CD14-positive monocyte (primary cell): ENCODE measurements around the gene PPP3CA. TPM values are rescaled to one million over a fixed set of nuclear protein-coding genes. Genes with fewer than 3 reads are reported as not detected.

Experiments
- DNase-seq, 3 donors: peaks; one replicate each; pipeline ENCODE4 v3.0.0-alpha.2; 2011 to 2022
- H2AFZ ChIP-seq: 2 replicates; pipeline ENCODE4 v1.6.0; 2012; ENCODE audit warnings: mild to moderate bottlenecking, low read depth, low read length, inconsistent platforms; ENCODE audit not compliant: insufficient read depth, poor library complexity, severe bottlenecking
- H3K27ac ChIP-seq, 2 donors: 1 replicate in 1 of 2; 2 replicates in 1 of 2; pipeline ENCODE4 v1.5.1; 2012 to 2013; ENCODE audit warnings: low read length in 2 of 2, control low read depth in 1 of 2, inconsistent platforms in 1 of 2, low read depth in 1 of 2, mild to moderate bottlenecking in 1 of 2
- H3K27me3 ChIP-seq, 2 donors: one replicate each; pipeline versions ENCODE4 v1.6.0 to v1.6.1; 2011 to 2013; ENCODE audit warnings: low read length in 2 of 2; ENCODE audit not compliant: control insufficient read depth in 2 of 2, insufficient read depth in 2 of 2
- H3K36me3 ChIP-seq, 2 donors: replicated peaks in 1 of 2; 1 replicate in 1 of 2; 2 replicates in 1 of 2; pipeline versions ENCODE4 v1.5.1 to v1.6.1; 2012 to 2013; ENCODE audit warnings: low read length in 2 of 2, control low read depth in 1 of 2, inconsistent platforms in 1 of 2, mild to moderate bottlenecking in 1 of 2; ENCODE audit not compliant: insufficient read depth in 2 of 2, control insufficient read depth in 1 of 2
- H3K4me1 ChIP-seq, 2 donors: 1 replicate in 1 of 2; 2 replicates in 1 of 2; pipeline versions ENCODE4 v1.5.1 to v1.6.1; 2012 to 2013; ENCODE audit warnings: low read length in 2 of 2, control low read depth in 1 of 2, inconsistent platforms in 1 of 2, mild to moderate bottlenecking in 1 of 2, moderate library complexity in 1 of 2; ENCODE audit not compliant: insufficient read depth in 2 of 2, control insufficient read depth in 1 of 2
- H3K4me2 ChIP-seq: replicated peaks from 2 replicates; pipeline ENCODE3; 2012; ENCODE audit warnings: low read length, moderate library complexity, mild to moderate bottlenecking; ENCODE audit not compliant: poor library complexity, severe bottlenecking; ENCODE audit errors: extremely low read depth
- H3K4me3 ChIP-seq, 3 experiments: fragments of 200-600 bp in 1 of 3; sonication (generic) in 1 of 3; replicated peaks in 1 of 3; 1 replicate in 2 of 3; 2 replicates in 1 of 3; pipeline ENCODE4 v1.5.1; 2011 to 2013; ENCODE audit warnings: low read length in 3 of 3, mild to moderate bottlenecking in 3 of 3, control low read depth in 2 of 3, low read depth in 2 of 3, inconsistent platforms in 1 of 3, moderate library complexity in 1 of 3
- H3K79me2 ChIP-seq: 2 replicates; pipeline ENCODE4 v1.6.0; 2012; ENCODE audit warnings: mild to moderate bottlenecking, control low read depth, inconsistent platforms, low read length, moderate library complexity; ENCODE audit not compliant: insufficient read depth
- H3K9ac ChIP-seq: 2 replicates; pipeline ENCODE4 v1.6.0; 2017; ENCODE audit warnings: low read length, mild to moderate bottlenecking; ENCODE audit not compliant: insufficient read depth, poor library complexity, severe bottlenecking
- H3K9me3 ChIP-seq, 2 donors: replicated peaks in 1 of 2; 1 replicate in 1 of 2; 2 replicates in 1 of 2; pipeline versions ENCODE4 v1.5.1 to v1.6.1; 2012 to 2013; ENCODE audit warnings: low read length in 2 of 2, control low read depth in 1 of 2; ENCODE audit not compliant: control insufficient read depth in 1 of 2, insufficient read depth in 1 of 2
- H4K20me1 ChIP-seq: 2 replicates; pipeline ENCODE4 v1.6.0; 2012; ENCODE audit warnings: mild to moderate bottlenecking, low read length, control low read depth, moderate library complexity; ENCODE audit not compliant: insufficient read depth
- H3K27ac Mint-ChIP-seq, 7 donors: one replicate each; pipeline ENCODE4 v1.8.0; 2020; ENCODE audit warnings: mild to moderate bottlenecking in 7 of 7, mixed read lengths in 7 of 7, moderate library complexity in 6 of 7, inconsistent platforms in 2 of 7
- H3K27me3 Mint-ChIP-seq, 3 donors: one replicate each; pipeline ENCODE4 v1.8.0; 2021 to 2022; ENCODE audit warnings: low read depth in 3 of 3, mild to moderate bottlenecking in 3 of 3, mixed read lengths in 3 of 3, moderate library complexity in 3 of 3, inconsistent platforms in 1 of 3
- H3K36me3 Mint-ChIP-seq, 2 donors: one replicate each; pipeline ENCODE4 v1.8.0; 2020; ENCODE audit warnings: mixed read lengths in 2 of 2, inconsistent platforms in 1 of 2, mild to moderate bottlenecking in 1 of 2
- H3K4me1 Mint-ChIP-seq: one replicate; pipeline ENCODE4 v1.8.0; 2020; ENCODE audit warnings: mild to moderate bottlenecking, mixed read lengths
- H3K4me3 Mint-ChIP-seq, 2 donors: one replicate each; pipeline ENCODE4 v1.8.0; 2020; ENCODE audit warnings: mild to moderate bottlenecking in 2 of 2, mixed read lengths in 2 of 2, moderate library complexity in 1 of 2
- H3K9me3 Mint-ChIP-seq, 7 donors: one replicate each; pipeline ENCODE4 v1.8.0; 2020 to 2022; ENCODE audit warnings: mixed read lengths in 7 of 7, mild to moderate bottlenecking in 6 of 7, moderate library complexity in 6 of 7, inconsistent platforms in 2 of 7
- CTCF ChIP-seq: fragments of 200-600 bp; IDR thresholded peaks from one replicate; pipeline ENCODE4 v1.8.0; 2022; ENCODE audit warnings: antibody characterized with exemption, mild to moderate bottlenecking
- WGBS: methylation state at CpG from one replicate; pipeline ENCODE4 v1.1.5; 2013; ENCODE audit warnings: missing lambda C conversion rate; ENCODE audit not compliant: insufficient coverage; 5-methylcytosine and 5-hydroxymethylcytosine counted together
- intact Hi-C, 2 donors: fragments of 100-400 bp; cut with micrococcal nuclease; formaldehyde crosslinking; loops; one replicate each; pipeline versions ENCODE4 v1.15.0 to v1.15.1; 2023
- polyA plus RNA-seq, 3 donors: library from polyadenylated mRNA; depleted of rRNA in 1 of 3; unstranded in 2 of 3; stranded (reverse) in 1 of 3; fragments of 300-500 nt in 2 of 3; fragments of >200 nt in 1 of 3; fragmentation: Illumina TruSeq in 2 of 3; gene quantifications; 1 replicate in 2 of 3; 2 replicates in 1 of 3; pipeline ENCODE4 v1.2.3, GENCODE V29; 2012 to 2021

The PPP3CA gene
- polyA plus RNA-seq, 3 donors = 5.1 to 9.7 (median 8.9) TPM

- WGBS = no CpG with 5 or more reads among the region's 1 CpG
- Histone ChIP-seq H3K4me2 (no peak overlapping the region), H3K27ac (no peak overlapping the region), H3K36me3 (no peaks in the 10 kb centered on the region), H3K9ac (no peak overlapping the region), H2AFZ (no peak overlapping the region), H3K4me3 (no peak overlapping the region), H4K20me1 (peaks cover 58% of the 10 kb centered on the region), H3K9me3 (no peaks in the 10 kb centered on the region), H3K4me1 (no peaks in the 10 kb centered on the region), H3K27me3 (no peaks in the 10 kb centered on the region), H3K79me2 (no peaks in the 10 kb centered on the region)
- no peak for TF ChIP-seq CTCF
- no peak for DNase-seq
- Mint-ChIP-seq H3K27me3 (no peaks in the 10 kb centered on the region), H3K4me1 (peaks cover 9% of the 10 kb centered on the region), H3K27ac (no peak overlapping the region), H3K4me3 (no peak overlapping the region), H3K36me3 (peaks cover 0 to 4% of the 10 kb centered on the region in 2 donors), H3K9me3 (no peaks in the 10 kb centered on the region)
- intact Hi-C loops = no loop called here
These were observed 184.3 kb downstream of the PPP3CA start for GRCh38 chr4:101162990-101163380.

GRCh38 chr4:101160792-101161592, 186.3 kb downstream of the PPP3CA start:
- Histone ChIP-seq H4K20me1 (peaks cover 53% of the 10 kb centered on the region), H3K27me3 (no peaks in the 10 kb centered on the region), H3K9me3 (no peaks in the 10 kb centered on the region), H3K27ac (no peak overlapping the region), H3K36me3 (no peaks in the 10 kb centered on the region), H3K9ac (no peak overlapping the region), H3K79me2 (no peaks in the 10 kb centered on the region), H3K4me3 (no peak overlapping the region), H3K4me1 (no peaks in the 10 kb centered on the region), H2AFZ (no peak overlapping the region), H3K4me2 (no peak overlapping the region)
- H3K36me3 Mint-ChIP-seq = peaks cover 0 to 4% of the 10 kb centered on the region in 2 donors
- DNase-seq = no peak
- no peak overlapping the region for H3K4me3 Mint-ChIP-seq
- intact Hi-C loops = no loop called here
- TF ChIP-seq CTCF = no peak
- no CpG with 5 or more reads among the region's 5 CpGs for WGBS
- H3K27ac Mint-ChIP-seq = no peak overlapping the region
- H3K9me3 Mint-ChIP-seq = no peaks in the 10 kb centered on the region
- no peaks in the 10 kb centered on the region for H3K27me3 Mint-ChIP-seq
- H3K4me1 Mint-ChIP-seq = peaks cover 11% of the 10 kb centered on the region
